GM12801 (cell line): ENCODE data around the gene TMEM144.

Source experiments
- TF ChIP-seq, protein P1 (sequence below): IDR thresholded peaks from one replicate; pipeline ENCODE4 v1.5.1; 2011; ENCODE audit warnings: control low read depth; ENCODE audit not compliant: insufficient read length; ENCODE audit errors: extremely low read depth

TMEM144 gene

DNA sequence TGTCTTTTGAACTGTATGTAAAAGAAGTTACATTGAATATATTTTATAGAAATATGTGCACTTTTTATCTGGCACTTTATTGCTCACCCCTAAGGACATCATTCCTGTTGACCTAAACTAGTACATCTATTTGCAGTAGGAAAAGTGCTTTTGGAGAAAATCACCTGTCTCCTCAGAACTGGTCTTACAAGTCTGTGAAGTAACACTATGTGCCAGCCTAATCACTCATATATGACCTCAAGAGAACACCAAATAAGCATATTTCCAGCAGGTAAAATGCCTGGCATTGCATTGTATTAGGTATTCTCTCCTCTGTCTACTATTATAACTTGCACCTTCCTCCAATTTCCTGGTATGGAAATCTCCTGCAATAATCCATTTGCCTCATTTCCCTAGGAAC, 33.5 kb upstream of the TMEM144 start:
- TF ChIP-seq, protein P1, sequence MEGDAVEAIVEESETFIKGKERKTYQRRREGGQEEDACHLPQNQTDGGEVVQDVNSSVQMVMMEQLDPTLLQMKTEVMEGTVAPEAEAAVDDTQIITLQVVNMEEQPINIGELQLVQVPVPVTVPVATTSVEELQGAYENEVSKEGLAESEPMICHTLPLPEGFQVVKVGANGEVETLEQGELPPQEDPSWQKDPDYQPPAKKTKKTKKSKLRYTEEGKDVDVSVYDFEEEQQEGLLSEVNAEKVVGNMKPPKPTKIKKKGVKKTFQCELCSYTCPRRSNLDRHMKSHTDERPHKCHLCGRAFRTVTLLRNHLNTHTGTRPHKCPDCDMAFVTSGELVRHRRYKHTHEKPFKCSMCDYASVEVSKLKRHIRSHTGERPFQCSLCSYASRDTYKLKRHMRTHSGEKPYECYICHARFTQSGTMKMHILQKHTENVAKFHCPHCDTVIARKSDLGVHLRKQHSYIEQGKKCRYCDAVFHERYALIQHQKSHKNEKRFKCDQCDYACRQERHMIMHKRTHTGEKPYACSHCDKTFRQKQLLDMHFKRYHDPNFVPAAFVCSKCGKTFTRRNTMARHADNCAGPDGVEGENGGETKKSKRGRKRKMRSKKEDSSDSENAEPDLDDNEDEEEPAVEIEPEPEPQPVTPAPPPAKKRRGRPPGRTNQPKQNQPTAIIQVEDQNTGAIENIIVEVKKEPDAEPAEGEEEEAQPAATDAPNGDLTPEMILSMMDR, result no peak

DNA sequence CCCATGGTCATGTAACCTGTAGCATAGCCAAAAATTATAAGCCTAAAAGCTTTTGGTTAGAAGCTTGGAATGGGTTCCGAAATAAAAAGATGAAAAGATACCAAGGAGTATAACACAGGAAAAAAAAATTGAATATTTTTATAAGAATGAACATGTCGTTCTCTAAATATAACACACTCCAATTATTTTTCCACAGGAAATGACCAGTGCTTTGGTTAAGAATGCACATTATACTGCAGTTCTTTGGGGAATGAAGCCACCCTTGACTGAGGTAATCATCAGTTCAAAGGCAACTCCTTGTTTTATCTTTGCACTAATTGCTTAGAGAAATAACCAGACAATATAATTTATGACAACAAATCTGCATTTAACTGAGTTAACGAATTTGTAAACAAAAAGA, 30.8 kb upstream of the TMEM144 start:
- TF ChIP-seq, protein P1, result no peak

DNA sequence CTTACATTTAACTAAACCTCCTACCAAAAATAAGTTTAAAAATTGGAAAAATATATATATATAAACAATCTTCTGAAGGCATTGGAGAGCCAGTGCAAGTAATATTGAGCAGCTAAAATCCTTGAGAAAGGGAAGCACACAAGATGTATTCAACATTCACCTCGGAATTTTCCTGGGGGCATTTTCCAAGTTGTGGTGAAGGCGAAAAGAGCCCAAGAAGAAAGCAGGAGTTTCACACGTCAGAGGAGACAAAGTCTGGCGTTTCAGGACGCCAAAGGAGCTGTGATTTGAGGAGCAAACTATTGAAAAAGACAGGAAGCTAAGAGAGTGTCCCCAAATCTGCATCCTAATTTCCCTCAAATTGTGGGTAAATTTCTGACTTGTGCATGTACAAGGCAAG, 28.4 kb upstream of the TMEM144 start:
- TF ChIP-seq, protein P1, result no peak

DNA sequence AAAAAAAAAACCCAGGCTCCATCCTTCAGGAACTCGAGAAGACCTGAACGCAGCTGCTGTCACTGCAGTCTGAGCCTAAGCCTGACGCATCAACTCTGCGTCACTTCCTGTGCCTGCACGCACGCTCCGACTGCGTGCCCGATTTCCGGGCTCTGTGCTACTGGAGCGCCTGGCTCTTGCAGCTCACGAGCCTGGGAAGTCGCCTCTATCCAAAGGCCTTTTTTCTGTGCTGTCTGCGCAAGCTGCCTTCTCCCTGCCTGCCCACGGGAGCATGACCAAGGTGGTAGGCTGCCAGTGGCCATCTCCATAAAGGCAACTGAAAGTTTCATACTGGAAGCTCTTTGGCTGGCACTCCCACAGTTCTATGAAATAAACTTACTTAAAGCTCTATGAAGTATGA, 27.6 kb upstream of the TMEM144 start:
- TF ChIP-seq, protein P1, result no peak

DNA sequence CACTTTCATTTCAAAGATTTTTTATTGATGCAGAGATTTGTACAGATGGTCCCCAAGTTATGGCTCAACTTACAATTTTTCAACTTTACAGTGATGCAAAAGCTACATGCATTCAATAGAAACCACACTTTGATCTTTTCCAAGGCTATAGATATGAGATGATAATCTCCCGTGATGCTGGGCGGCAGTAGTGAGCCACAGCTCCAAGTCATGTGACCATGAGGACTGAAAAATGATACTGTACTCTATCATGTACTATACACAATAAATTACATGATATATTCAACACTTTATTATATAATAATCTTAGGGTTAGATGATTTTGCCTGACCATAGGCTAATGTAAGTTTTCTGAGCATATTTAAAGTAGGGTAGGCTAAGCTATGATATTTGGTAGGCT, 23.5 kb upstream of the TMEM144 start:
- TF ChIP-seq, protein P1, result no peak

DNA sequence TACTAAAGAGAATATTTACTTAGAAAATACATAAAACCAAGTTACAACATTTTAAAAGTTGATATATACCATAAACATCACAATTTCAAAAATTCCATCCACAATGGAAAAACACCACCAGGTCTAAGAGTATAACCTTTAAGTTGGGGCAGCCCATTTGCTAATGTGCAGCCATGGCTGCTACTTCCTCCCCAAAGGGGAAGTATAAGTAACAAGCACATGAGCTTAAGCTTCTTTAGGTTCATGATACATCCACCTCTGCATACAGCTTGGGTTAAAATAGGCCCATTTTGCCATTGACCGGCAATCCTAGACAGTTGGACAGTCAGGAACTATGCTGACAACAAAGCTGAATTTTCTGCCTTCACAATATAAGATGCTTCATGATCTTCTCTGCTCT, 20.9 kb upstream of the TMEM144 start:
- TF ChIP-seq, protein P1, result no peak

DNA sequence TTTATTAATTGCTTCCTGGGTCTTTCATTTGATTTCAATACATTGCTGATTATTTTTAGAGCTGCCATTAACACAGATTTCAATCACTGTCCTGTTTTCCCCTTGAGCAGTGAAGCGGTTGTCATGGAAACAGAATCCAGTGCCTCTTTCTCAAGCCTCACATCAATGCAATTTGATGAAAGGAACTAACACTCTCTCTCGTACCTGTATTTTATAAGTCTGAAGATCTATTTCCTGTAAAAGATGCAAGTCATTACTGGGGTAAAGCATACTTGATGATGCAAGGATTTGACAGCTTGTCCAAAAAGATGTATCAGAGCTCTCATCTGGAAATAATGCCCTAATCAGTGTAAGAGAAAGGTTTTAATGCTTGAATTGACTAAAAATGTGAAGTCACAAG, 19.6 kb upstream of the TMEM144 start:
- TF ChIP-seq, protein P1, result no peak
